22Rv1 (cell line): ENCODE results near the gene SYT7.

ENCODE experiments used
- ZFX ChIP-seq: fragments of 450-650 bp; IDR thresholded peaks from 2 replicates; pipeline ENCODE4 v1.6.1; 2017; ENCODE audit warnings: antibody characterized with exemption, borderline replicate concordance
- TF ChIP-seq, protein P1 (sequence below): fragments of 450-650 bp; IDR thresholded peaks from 2 replicates; pipeline ENCODE4 v1.5.1; 2017; ENCODE audit warnings: mild to moderate bottlenecking

DNA sequence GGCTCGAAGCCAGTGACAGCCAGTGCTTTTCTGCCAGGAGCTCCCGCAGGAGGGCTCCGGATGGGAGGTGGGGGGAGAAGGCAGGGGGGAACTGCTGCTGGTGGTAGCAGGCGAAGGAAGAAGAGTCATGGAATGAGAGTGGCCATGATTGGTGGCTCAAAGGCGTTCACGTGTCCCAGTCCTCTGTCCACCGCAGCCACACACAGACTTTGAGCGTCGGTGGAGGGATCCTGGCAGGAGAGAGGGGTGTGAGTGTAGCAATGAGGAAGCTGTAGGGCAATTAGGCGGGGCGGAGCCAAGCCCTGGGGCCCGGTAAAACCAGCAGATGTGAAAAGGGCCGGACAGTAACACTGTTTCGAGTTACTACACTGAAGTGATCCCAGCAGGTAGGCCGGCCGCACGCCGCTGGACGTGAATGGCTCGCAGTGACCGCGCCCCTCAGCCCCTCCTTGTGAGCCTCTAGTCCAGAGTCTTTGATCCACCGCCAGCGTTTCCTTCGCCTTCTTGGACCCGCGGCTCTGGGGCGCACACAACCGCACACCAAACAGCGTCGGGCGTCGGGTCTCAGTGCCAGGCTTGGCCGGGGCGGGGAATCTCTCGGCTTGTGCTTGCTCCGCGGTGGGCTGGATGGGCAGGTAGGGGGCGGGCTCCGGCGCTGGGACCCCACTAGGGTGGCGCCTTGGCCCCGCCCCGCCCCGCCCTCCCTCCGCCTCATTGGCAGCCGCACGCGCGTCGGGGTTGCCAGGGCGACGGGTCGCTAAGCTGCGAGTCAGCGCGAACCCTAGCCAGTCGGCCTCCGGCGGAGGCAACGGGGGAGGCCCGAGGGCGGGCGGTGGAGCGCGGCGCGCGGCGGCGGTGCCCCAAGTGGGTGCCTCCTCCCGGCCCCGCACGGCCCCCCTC, 72.7 kb downstream of the SYT7 start, which contains the start of gene LRRC10B:
- TF ChIP-seq, protein P1, sequence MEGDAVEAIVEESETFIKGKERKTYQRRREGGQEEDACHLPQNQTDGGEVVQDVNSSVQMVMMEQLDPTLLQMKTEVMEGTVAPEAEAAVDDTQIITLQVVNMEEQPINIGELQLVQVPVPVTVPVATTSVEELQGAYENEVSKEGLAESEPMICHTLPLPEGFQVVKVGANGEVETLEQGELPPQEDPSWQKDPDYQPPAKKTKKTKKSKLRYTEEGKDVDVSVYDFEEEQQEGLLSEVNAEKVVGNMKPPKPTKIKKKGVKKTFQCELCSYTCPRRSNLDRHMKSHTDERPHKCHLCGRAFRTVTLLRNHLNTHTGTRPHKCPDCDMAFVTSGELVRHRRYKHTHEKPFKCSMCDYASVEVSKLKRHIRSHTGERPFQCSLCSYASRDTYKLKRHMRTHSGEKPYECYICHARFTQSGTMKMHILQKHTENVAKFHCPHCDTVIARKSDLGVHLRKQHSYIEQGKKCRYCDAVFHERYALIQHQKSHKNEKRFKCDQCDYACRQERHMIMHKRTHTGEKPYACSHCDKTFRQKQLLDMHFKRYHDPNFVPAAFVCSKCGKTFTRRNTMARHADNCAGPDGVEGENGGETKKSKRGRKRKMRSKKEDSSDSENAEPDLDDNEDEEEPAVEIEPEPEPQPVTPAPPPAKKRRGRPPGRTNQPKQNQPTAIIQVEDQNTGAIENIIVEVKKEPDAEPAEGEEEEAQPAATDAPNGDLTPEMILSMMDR: no peak
- TF ChIP-seq ZFX: no peak
